Measurements from ENCODE around the gene LSAMP. TPM values are rescaled to one million over a fixed set of nuclear protein-coding genes. Genes with fewer than 3 reads are reported as not detected.

The LSAMP gene
- total RNA-seq, 1 experiment from 2014 or later: not detected

GRCh38 chr3:115833074-115833473, 612.2 kb downstream of the LSAMP start:
- Mint-ChIP-seq H3K4me3 (ENCODE audit: unreplicated experiment) (no peak overlapping the region), H3K27me3 (ENCODE audit: insufficient read depth, unreplicated experiment) (no peaks in the 10 kb centered on the region), H3K27ac (ENCODE audit: low read depth, unreplicated experiment) (no peak overlapping the region), H3K36me3 (ENCODE audit: insufficient read depth, unreplicated experiment) (no peaks in the 10 kb centered on the region), H3K4me1 (ENCODE audit: insufficient read depth, unreplicated experiment) (peaks cover 17% of the 10 kb centered on the region), H3K9me3 (ENCODE audit: unreplicated experiment) (no peaks in the 10 kb centered on the region)
- CTCF ChIA-PET: interaction anchor here (0.6 to 1.9 kb wide), 7 partner anchors 11 to 1680 kb away, joined by 3 to 9 read pairs (median 4); no protein-coding TSS in a partner anchor
- BruUV-seq (replicated peaks): no TSS peak
- no peak for TF ChIP-seq CTCF (IDR thresholded peaks at IDR 0.05; ENCODE audit: unreplicated experiment)
- DNase-seq (ENCODE audit: unreplicated experiment): no peak
- POLR2A ChIA-PET: interaction anchor here (1.8 kb wide), 1 partner anchor 44 kb away, joined by 5 read pairs; no protein-coding TSS in a partner anchor
- intact Hi-C loops (cut with micrococcal nuclease): no loop called here

DNA sequence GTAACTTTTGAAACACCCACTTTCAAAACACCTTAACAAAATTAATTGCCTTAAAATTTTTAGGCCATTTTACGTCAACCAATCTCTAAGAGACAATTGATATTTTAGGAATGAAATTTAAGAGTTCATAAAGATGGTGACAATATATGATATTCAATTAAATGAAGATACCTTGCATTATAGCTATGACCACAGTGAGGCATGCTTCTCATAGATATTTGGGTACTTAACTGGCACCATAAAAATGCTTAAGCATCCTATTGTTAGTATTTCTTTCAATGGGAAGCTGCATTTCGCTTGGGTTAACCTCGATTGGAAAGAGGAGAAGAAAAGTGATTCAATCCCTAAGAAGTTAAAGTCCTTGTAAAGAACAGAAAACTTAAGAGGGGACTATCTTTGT, 613.0 kb downstream of the LSAMP start:
- Mint-ChIP-seq H3K9me3 (ENCODE audit: unreplicated experiment) (no peaks in the 10 kb centered on the region), H3K4me3 (ENCODE audit: unreplicated experiment) (no peak overlapping the region), H3K36me3 (ENCODE audit: insufficient read depth, unreplicated experiment) (no peaks in the 10 kb centered on the region), H3K27me3 (ENCODE audit: insufficient read depth, unreplicated experiment) (no peaks in the 10 kb centered on the region), H3K4me1 (ENCODE audit: insufficient read depth, unreplicated experiment) (peaks cover 20% of the 10 kb centered on the region), H3K27ac (ENCODE audit: low read depth, unreplicated experiment) (no peak overlapping the region)
- ChIA-PET CTCF (interaction anchor here (0.6 to 3.7 kb wide), 12 partner anchors 10 to 1679 kb away, joined by 3 to 31 read pairs (median 4); no protein-coding TSS in a partner anchor), POLR2A (interaction anchor here (0.6 to 1.8 kb wide), 3 partner anchors 13 to 1618 kb away, joined by 3 to 5 read pairs (median 3); no protein-coding TSS in a partner anchor)
- no peak for DNase-seq (ENCODE audit: unreplicated experiment)
- intact Hi-C loops (cut with micrococcal nuclease): no loop called here
- TF ChIP-seq CTCF (IDR thresholded peaks at IDR 0.05; ENCODE audit: unreplicated experiment): no peak
- no TSS peak for BruUV-seq (replicated peaks)

DNA sequence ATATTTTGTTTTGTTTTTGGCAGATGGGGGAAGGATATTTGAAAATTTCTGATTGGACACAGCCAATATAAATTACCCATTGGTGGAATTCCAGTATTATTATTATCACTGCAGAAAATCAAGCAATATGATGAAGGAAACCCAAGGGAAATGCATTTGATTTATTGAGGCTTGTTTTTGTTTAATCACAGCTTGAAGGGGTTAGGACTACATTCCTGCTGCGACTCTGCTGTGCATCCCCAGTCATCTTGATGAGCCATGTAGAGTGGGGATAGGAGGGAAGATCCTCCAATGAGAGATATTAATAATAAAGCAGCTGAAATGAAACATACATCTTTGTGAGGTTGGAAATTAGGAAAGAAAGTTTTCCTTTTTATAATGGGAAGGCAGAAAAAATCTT, 613.4 kb downstream of the LSAMP start:
- no peak for DNase-seq (ENCODE audit: unreplicated experiment)
- Mint-ChIP-seq H3K36me3 (ENCODE audit: insufficient read depth, unreplicated experiment) (no peaks in the 10 kb centered on the region), H3K27ac (ENCODE audit: low read depth, unreplicated experiment) (no peak overlapping the region), H3K4me3 (ENCODE audit: unreplicated experiment) (no peak overlapping the region), H3K27me3 (ENCODE audit: insufficient read depth, unreplicated experiment) (no peaks in the 10 kb centered on the region), H3K4me1 (ENCODE audit: insufficient read depth, unreplicated experiment) (peaks cover 20% of the 10 kb centered on the region), H3K9me3 (ENCODE audit: unreplicated experiment) (no peaks in the 10 kb centered on the region)
- intact Hi-C loops (cut with micrococcal nuclease): no loop called here
- POLR2A ChIA-PET: interaction anchor here (0.6 to 1.8 kb wide), 7 partner anchors 11 to 1618 kb away, joined by 3 to 5 read pairs (median 3); no protein-coding TSS in a partner anchor
- BruUV-seq (replicated peaks): no TSS peak
- TF ChIP-seq CTCF (IDR thresholded peaks at IDR 0.05; ENCODE audit: unreplicated experiment): no peak
- CTCF ChIA-PET: interaction anchor here (0.6 to 3.7 kb wide), 9 partner anchors 9 to 153 kb away, joined by 3 to 31 read pairs (median 3); no protein-coding TSS in a partner anchor

GRCh38 chr3:115830764-115831395, 614.4 kb downstream of the LSAMP start:
- DNase-seq (ENCODE audit: unreplicated experiment): peak; percentile 30
- POLR2A ChIA-PET: interaction anchor here (0.6 to 1.8 kb wide), 7 partner anchors 9 to 731 kb away, joined by 3 to 5 read pairs (median 3); no protein-coding TSS in a partner anchor
- no peak for TF ChIP-seq CTCF (IDR thresholded peaks at IDR 0.05; ENCODE audit: unreplicated experiment)
- BruUV-seq (replicated peaks): TSS peak; percentile 28
- Mint-ChIP-seq H3K4me3 (ENCODE audit: unreplicated experiment) (no peak overlapping the region), H3K27me3 (ENCODE audit: insufficient read depth, unreplicated experiment) (no peaks in the 10 kb centered on the region), H3K9me3 (ENCODE audit: unreplicated experiment) (no peaks in the 10 kb centered on the region), H3K36me3 (ENCODE audit: insufficient read depth, unreplicated experiment) (no peaks in the 10 kb centered on the region), H3K27ac (ENCODE audit: low read depth, unreplicated experiment) (no peak overlapping the region), H3K4me1 (ENCODE audit: insufficient read depth, unreplicated experiment) (peaks cover 20% of the 10 kb centered on the region)
- intact Hi-C loops (cut with micrococcal nuclease): no loop called here
- CTCF ChIA-PET: interaction anchor here (0.6 to 3.7 kb wide), 6 partner anchors 11 to 396 kb away, joined by 3 to 31 read pairs (median 4); no protein-coding TSS in a partner anchor

Data from MCF 10A (cell line).